ENCODE measurements around the gene MUC13. TPM values are rescaled to one million over a fixed set of nuclear protein-coding genes. Genes with fewer than 3 reads are reported as not detected.

Gene MUC13
- total and polyA plus RNA-seq, 9 of the 15 experiments (the other 6 are each of a cell fraction or from before 2014, with no cell fraction given): 0.09 TPM; not detected in 8

DNA sequence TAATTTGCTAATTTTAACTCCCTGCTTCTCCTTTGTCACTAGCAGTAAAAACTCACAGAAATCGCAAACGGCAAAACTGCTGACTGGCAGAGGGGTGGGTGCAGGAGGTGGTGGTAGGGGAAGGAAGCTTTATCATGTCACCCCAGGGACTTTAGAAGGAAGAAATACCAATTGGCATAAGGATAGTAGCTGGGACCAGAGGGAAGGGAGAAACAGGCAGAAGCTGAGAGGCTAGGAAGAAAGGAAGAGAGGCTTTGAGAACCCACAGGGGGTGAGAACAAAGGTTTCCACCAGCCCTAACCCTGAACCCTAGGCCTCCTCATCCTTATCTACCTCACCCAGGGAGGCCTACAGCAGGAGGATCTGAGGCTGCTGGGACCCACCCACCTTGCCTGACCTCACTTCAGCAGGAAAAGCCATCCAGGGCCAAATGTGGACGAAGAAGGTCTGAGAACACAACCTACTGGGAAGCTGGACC is 58.1 kb downstream of the MUC13 start (continued):
- TF ChIP-seq, protein P1, sequence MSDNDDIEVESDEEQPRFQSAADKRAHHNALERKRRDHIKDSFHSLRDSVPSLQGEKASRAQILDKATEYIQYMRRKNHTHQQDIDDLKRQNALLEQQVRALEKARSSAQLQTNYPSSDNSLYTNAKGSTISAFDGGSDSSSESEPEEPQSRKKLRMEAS (CRISPR knock-in tag; IDR thresholded peaks at IDR 0.05): peak; percentile 82
- TF ChIP-seq, protein P2, sequence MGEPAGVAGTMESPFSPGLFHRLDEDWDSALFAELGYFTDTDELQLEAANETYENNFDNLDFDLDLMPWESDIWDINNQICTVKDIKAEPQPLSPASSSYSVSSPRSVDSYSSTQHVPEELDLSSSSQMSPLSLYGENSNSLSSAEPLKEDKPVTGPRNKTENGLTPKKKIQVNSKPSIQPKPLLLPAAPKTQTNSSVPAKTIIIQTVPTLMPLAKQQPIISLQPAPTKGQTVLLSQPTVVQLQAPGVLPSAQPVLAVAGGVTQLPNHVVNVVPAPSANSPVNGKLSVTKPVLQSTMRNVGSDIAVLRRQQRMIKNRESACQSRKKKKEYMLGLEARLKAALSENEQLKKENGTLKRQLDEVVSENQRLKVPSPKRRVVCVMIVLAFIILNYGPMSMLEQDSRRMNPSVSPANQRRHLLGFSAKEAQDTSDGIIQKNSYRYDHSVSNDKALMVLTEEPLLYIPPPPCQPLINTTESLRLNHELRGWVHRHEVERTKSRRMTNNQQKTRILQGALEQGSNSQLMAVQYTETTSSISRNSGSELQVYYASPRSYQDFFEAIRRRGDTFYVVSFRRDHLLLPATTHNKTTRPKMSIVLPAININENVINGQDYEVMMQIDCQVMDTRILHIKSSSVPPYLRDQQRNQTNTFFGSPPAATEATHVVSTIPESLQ (CRISPR knock-in tag; IDR thresholded peaks at IDR 0.05): no peak
- TF ChIP-seq, protein P3, sequence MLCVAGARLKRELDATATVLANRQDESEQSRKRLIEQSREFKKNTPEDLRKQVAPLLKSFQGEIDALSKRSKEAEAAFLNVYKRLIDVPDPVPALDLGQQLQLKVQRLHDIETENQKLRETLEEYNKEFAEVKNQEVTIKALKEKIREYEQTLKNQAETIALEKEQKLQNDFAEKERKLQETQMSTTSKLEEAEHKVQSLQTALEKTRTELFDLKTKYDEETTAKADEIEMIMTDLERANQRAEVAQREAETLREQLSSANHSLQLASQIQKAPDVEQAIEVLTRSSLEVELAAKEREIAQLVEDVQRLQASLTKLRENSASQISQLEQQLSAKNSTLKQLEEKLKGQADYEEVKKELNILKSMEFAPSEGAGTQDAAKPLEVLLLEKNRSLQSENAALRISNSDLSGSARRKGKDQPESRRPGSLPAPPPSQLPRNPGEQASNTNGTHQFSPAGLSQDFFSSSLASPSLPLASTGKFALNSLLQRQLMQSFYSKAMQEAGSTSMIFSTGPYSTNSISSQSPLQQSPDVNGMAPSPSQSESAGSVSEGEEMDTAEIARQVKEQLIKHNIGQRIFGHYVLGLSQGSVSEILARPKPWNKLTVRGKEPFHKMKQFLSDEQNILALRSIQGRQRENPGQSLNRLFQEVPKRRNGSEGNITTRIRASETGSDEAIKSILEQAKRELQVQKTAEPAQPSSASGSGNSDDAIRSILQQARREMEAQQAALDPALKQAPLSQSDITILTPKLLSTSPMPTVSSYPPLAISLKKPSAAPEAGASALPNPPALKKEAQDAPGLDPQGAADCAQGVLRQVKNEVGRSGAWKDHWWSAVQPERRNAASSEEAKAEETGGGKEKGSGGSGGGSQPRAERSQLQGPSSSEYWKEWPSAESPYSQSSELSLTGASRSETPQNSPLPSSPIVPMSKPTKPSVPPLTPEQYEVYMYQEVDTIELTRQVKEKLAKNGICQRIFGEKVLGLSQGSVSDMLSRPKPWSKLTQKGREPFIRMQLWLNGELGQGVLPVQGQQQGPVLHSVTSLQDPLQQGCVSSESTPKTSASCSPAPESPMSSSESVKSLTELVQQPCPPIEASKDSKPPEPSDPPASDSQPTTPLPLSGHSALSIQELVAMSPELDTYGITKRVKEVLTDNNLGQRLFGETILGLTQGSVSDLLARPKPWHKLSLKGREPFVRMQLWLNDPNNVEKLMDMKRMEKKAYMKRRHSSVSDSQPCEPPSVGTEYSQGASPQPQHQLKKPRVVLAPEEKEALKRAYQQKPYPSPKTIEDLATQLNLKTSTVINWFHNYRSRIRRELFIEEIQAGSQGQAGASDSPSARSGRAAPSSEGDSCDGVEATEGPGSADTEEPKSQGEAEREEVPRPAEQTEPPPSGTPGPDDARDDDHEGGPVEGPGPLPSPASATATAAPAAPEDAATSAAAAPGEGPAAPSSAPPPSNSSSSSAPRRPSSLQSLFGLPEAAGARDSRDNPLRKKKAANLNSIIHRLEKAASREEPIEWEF (CRISPR knock-in tag; IDR thresholded peaks at IDR 0.05): no peak
- TF ChIP-seq ZNF121 (CRISPR knock-in tag; conservative IDR thresholded peaks at IDR 0.05) (no peak), RCOR1 (IDR thresholded peaks at IDR 0.05; ENCODE audit: borderline replicate concordance in 1 of 2, low read depth in 2 of 2, low read length in 2 of 2) (peak in 1 of 2 experiments; percentile 70; a peak in 2 of 4 replicates), NFIC (IDR thresholded peaks at IDR 0.05) (peak; percentile 38), EP300 (IDR thresholded peaks at IDR 0.05; ENCODE audit: low read length) (peak; percentile 75)
- TF ChIP-seq, protein P4, sequence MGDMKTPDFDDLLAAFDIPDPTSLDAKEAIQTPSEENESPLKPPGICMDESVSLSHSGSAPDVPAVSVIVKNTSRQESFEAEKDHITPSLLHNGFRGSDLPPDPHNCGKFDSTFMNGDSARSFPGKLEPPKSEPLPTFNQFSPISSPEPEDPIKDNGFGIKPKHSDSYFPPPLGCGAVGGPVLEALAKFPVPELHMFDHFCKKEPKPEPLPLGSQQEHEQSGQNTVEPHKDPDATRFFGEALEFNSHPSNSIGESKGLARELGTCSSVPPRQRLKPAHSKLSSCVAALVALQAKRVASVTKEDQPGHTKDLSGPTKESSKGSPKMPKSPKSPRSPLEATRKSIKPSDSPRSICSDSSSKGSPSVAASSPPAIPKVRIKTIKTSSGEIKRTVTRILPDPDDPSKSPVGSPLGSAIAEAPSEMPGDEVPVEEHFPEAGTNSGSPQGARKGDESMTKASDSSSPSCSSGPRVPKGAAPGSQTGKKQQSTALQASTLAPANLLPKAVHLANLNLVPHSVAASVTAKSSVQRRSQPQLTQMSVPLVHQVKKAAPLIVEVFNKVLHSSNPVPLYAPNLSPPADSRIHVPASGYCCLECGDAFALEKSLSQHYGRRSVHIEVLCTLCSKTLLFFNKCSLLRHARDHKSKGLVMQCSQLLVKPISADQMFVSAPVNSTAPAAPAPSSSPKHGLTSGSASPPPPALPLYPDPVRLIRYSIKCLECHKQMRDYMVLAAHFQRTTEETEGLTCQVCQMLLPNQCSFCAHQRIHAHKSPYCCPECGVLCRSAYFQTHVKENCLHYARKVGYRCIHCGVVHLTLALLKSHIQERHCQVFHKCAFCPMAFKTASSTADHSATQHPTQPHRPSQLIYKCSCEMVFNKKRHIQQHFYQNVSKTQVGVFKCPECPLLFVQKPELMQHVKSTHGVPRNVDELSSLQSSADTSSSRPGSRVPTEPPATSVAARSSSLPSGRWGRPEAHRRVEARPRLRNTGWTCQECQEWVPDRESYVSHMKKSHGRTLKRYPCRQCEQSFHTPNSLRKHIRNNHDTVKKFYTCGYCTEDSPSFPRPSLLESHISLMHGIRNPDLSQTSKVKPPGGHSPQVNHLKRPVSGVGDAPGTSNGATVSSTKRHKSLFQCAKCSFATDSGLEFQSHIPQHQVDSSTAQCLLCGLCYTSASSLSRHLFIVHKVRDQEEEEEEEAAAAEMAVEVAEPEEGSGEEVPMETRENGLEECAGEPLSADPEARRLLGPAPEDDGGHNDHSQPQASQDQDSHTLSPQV (IDR thresholded peaks at IDR 0.05): peak; percentile 86

Data from K562 (cell line).